ENCODE data around the gene GPR31.

DNA sequence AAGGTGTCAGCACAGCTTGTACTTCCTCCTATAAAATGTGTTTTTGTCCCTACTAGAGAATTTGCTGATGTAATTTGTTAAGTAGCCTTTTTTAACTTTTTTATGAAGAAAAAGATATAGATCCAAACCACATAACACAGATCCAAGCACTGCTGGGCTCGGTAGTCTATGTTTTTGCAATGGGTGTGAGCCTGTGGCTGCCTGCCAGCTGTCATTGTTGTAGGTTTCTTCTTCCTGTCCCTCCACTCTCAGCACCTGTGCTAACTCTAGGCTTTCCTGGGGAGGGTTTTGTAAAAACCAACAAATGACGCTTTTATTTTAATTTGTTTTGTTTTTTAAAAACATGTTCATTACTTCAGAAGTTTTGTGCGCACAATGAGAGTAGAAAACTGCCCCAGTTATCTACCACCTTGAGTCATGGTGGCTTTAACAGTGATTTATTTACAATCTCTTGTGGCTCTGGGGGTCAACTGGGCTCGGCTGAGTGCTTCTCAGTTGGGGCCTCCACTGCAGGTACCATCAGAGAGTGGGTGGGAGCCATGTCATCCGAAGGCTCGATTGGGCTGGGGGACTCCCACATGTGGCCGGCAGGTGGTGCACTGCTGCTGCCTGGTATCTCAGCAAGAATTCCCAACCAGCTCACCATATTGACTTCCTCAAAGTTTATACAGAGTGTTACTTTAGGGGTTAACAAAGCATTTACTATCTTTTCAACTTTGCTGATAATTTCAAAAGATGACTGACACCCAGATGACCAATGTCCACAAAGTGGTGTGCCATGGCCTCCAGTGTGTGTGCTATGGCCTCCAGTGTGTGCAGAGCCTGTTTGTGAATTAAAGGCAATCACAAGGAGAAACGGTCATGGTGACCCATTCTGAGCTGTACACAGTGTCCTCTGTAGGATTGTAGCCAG lies 37.9 kb downstream of the GPR31 start:
- TF ChIP-seq YY1 (IDR thresholded peaks at IDR 0.05; ENCODE audit: low read depth): no peak
- TF ChIP-seq, protein P1, sequence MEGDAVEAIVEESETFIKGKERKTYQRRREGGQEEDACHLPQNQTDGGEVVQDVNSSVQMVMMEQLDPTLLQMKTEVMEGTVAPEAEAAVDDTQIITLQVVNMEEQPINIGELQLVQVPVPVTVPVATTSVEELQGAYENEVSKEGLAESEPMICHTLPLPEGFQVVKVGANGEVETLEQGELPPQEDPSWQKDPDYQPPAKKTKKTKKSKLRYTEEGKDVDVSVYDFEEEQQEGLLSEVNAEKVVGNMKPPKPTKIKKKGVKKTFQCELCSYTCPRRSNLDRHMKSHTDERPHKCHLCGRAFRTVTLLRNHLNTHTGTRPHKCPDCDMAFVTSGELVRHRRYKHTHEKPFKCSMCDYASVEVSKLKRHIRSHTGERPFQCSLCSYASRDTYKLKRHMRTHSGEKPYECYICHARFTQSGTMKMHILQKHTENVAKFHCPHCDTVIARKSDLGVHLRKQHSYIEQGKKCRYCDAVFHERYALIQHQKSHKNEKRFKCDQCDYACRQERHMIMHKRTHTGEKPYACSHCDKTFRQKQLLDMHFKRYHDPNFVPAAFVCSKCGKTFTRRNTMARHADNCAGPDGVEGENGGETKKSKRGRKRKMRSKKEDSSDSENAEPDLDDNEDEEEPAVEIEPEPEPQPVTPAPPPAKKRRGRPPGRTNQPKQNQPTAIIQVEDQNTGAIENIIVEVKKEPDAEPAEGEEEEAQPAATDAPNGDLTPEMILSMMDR (IDR thresholded peaks at IDR 0.05): no peak
- TF ChIP-seq, protein P2, sequence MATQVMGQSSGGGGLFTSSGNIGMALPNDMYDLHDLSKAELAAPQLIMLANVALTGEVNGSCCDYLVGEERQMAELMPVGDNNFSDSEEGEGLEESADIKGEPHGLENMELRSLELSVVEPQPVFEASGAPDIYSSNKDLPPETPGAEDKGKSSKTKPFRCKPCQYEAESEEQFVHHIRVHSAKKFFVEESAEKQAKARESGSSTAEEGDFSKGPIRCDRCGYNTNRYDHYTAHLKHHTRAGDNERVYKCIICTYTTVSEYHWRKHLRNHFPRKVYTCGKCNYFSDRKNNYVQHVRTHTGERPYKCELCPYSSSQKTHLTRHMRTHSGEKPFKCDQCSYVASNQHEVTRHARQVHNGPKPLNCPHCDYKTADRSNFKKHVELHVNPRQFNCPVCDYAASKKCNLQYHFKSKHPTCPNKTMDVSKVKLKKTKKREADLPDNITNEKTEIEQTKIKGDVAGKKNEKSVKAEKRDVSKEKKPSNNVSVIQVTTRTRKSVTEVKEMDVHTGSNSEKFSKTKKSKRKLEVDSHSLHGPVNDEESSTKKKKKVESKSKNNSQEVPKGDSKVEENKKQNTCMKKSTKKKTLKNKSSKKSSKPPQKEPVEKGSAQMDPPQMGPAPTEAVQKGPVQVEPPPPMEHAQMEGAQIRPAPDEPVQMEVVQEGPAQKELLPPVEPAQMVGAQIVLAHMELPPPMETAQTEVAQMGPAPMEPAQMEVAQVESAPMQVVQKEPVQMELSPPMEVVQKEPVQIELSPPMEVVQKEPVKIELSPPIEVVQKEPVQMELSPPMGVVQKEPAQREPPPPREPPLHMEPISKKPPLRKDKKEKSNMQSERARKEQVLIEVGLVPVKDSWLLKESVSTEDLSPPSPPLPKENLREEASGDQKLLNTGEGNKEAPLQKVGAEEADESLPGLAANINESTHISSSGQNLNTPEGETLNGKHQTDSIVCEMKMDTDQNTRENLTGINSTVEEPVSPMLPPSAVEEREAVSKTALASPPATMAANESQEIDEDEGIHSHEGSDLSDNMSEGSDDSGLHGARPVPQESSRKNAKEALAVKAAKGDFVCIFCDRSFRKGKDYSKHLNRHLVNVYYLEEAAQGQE (IDR thresholded peaks at IDR 0.05; ENCODE audit: low read depth, low read length): no peak

Measured in SK-N-SH (cell line).